H9 (cell line): ENCODE data around the gene FLT1. TPM values are rescaled to one million over a fixed set of nuclear protein-coding genes. Genes with fewer than 3 reads are reported as not detected.

Source experiments
- DNase-seq: peaks from one replicate; pipeline ENCODE4 v3.0.0-alpha.2; 2017
- H2AFZ ChIP-seq: one replicate; pipeline ENCODE4 v1.6.1; 2013; ENCODE audit warnings: mild to moderate bottlenecking, low read length, control low read depth, moderate library complexity
- H2AK5ac ChIP-seq: 2 replicates; pipeline ENCODE4 v1.6.1; 2013; ENCODE audit warnings: low read length, control low read depth, mixed read lengths; ENCODE audit not compliant: insufficient read length
- H2BK120ac ChIP-seq: one replicate; pipeline ENCODE4 v1.6.1; 2013; ENCODE audit warnings: low read depth, mild to moderate bottlenecking, low read length, control low read depth, inconsistent platforms; ENCODE audit not compliant: poor library complexity, severe bottlenecking
- H2BK12ac ChIP-seq: 2 replicates; pipeline ENCODE4 v1.6.1; 2013; ENCODE audit warnings: low read length, control low read depth, mixed read lengths, low read depth; ENCODE audit not compliant: insufficient read length
- H2BK15ac ChIP-seq: 2 replicates; pipeline ENCODE4 v1.6.1; 2013; ENCODE audit warnings: low read depth, low read length, control low read depth
- H2BK20ac ChIP-seq: one replicate; pipeline ENCODE4 v1.6.1; 2013; ENCODE audit warnings: low read depth, mild to moderate bottlenecking, low read length, control low read depth, inconsistent platforms; ENCODE audit not compliant: poor library complexity, severe bottlenecking
- H2BK5ac ChIP-seq: 2 replicates; pipeline ENCODE4 v1.6.1; 2013; ENCODE audit warnings: low read length, control low read depth, mixed read lengths; ENCODE audit not compliant: insufficient read length
- H3K14ac ChIP-seq: 2 replicates; pipeline ENCODE4 v1.6.1; 2013; ENCODE audit warnings: low read length, control low read depth; ENCODE audit not compliant: insufficient read depth
- H3K18ac ChIP-seq: 2 replicates; pipeline ENCODE4 v1.6.1; 2013; ENCODE audit warnings: low read depth, mild to moderate bottlenecking, mixed read lengths, low read length, control low read depth; ENCODE audit not compliant: insufficient read length
- H3K23ac ChIP-seq: 2 replicates; pipeline ENCODE4 v1.6.1; 2013; ENCODE audit warnings: low read length, control low read depth, mixed read lengths, low read depth; ENCODE audit not compliant: insufficient read length
- H3K23me2 ChIP-seq: 2 replicates; pipeline ENCODE4 v1.6.1; 2013; ENCODE audit warnings: low read depth, mild to moderate bottlenecking, mixed read lengths, low read length, control low read depth; ENCODE audit not compliant: insufficient read length, poor library complexity, severe bottlenecking
- H3K27ac ChIP-seq: 2 replicates; pipeline ENCODE4 v1.5.1; 2013; ENCODE audit warnings: low read length, control low read depth, mixed read lengths, low read depth; ENCODE audit not compliant: insufficient read length
- H3K27me3 ChIP-seq: 2 replicates; pipeline ENCODE4 v1.6.1; 2013; ENCODE audit warnings: low read length, control low read depth, inconsistent platforms; ENCODE audit not compliant: insufficient read depth
- H3K4ac ChIP-seq: 2 replicates; pipeline ENCODE4 v1.6.1; 2013; ENCODE audit warnings: low read depth, mild to moderate bottlenecking, control low read depth, inconsistent platforms, low read length, moderate library complexity
- H3K4me1 ChIP-seq: 2 replicates; pipeline ENCODE4 v1.6.1; 2013; ENCODE audit warnings: low read length, control low read depth, inconsistent platforms; ENCODE audit not compliant: insufficient read depth
- H3K4me2 ChIP-seq: 2 replicates; pipeline ENCODE4 v1.6.1; 2013; ENCODE audit warnings: low read length, control low read depth, mixed read lengths; ENCODE audit not compliant: insufficient read length, insufficient read depth
- H3K56ac ChIP-seq: 2 replicates; pipeline ENCODE4 v1.6.1; 2013; ENCODE audit warnings: low read depth, mild to moderate bottlenecking, mixed read lengths, low read length, control low read depth; ENCODE audit not compliant: insufficient read length
- H3K79me1 ChIP-seq: 2 replicates; pipeline ENCODE4 v1.6.1; 2013; ENCODE audit warnings: low read depth, mild to moderate bottlenecking, moderate library complexity, low read length, control low read depth, inconsistent platforms; ENCODE audit not compliant: insufficient read depth, poor library complexity, severe bottlenecking
- H3K79me2 ChIP-seq: 2 replicates; pipeline ENCODE4 v1.6.1; 2013; ENCODE audit warnings: low read length, control low read depth, inconsistent platforms; ENCODE audit not compliant: insufficient read depth
- H3K9ac ChIP-seq: 2 replicates; pipeline ENCODE4 v1.6.1; 2013; ENCODE audit warnings: low read length, control low read depth, mixed read lengths; ENCODE audit not compliant: insufficient read length; ENCODE audit errors: extremely low read depth
- H3K9me3 ChIP-seq: one replicate; pipeline ENCODE4 v1.6.1; 2013; ENCODE audit warnings: low read depth, low read length, inconsistent platforms; ENCODE audit not compliant: control insufficient read depth
- H3T11ph ChIP-seq: one replicate; pipeline ENCODE4 v1.6.1; 2013; ENCODE audit warnings: mild to moderate bottlenecking, low read length, control low read depth, inconsistent platforms
- H4K20me1 ChIP-seq: one replicate; pipeline ENCODE4 v1.6.1; 2013; ENCODE audit not compliant: control insufficient read depth, insufficient read length, insufficient read depth
- H4K5ac ChIP-seq: 2 replicates; pipeline ENCODE4 v1.6.1; 2013; ENCODE audit warnings: low read depth, mild to moderate bottlenecking, mixed read lengths, low read length, control low read depth; ENCODE audit not compliant: insufficient read length
- H4K8ac ChIP-seq: replicated peaks from 2 replicates; pipeline ENCODE4 v1.6.1; 2013; ENCODE audit warnings: low read length, control low read depth, mixed read lengths, low read depth; ENCODE audit not compliant: insufficient read length
- H4K91ac ChIP-seq: 2 replicates; pipeline ENCODE4 v1.6.1; 2013; ENCODE audit warnings: low read depth, mild to moderate bottlenecking, moderate library complexity, mixed read lengths, low read length, control low read depth; ENCODE audit not compliant: insufficient read length
- H3K27ac Mint-ChIP-seq, 3 experiments: 2 replicates in 2 of 3; 3 replicates in 1 of 3; pipeline ENCODE4 v1.8.0; 2020 to 2021; ENCODE audit warnings: mixed read lengths in 3 of 3, mild to moderate bottlenecking in 1 of 3, moderate library complexity in 1 of 3
- H3K27me3 Mint-ChIP-seq: 2 replicates; pipeline ENCODE4 v1.8.0; 2021; ENCODE audit warnings: low read depth, mild to moderate bottlenecking, moderate library complexity, mixed read lengths
- H3K36me3 Mint-ChIP-seq, 3 experiments: 2 replicates in 2 of 3; 3 replicates in 1 of 3; pipeline ENCODE4 v1.8.0; 2020 to 2021; ENCODE audit warnings: low read depth in 3 of 3, mixed read lengths in 3 of 3; ENCODE audit not compliant: insufficient read depth in 1 of 3
- H3K4me1 Mint-ChIP-seq, 2 experiments: 2 replicates each; pipeline ENCODE4 v1.8.0; 2020; ENCODE audit warnings: mixed read lengths in 2 of 2
- H3K4me3 Mint-ChIP-seq, 2 experiments: 2 replicates in 1 of 2; 3 replicates in 1 of 2; pipeline ENCODE4 v1.8.0; 2020 to 2021; ENCODE audit warnings: mild to moderate bottlenecking in 2 of 2, mixed read lengths in 2 of 2, moderate library complexity in 1 of 2
- H3K9me3 Mint-ChIP-seq, 2 experiments: 2 replicates in 1 of 2; 3 replicates in 1 of 2; pipeline ENCODE4 v1.8.0; 2020; ENCODE audit warnings: mild to moderate bottlenecking in 2 of 2, mixed read lengths in 2 of 2, moderate library complexity in 1 of 2
- CTCF ChIP-seq: fragments of 200-600 bp; sonication (generic); conservative IDR thresholded peaks from 3 replicates; pipeline ENCODE4 v1.8.0; 2021; ENCODE audit warnings: antibody characterized with exemption, mild to moderate bottlenecking
- WGBS: extraction: QIAGEN DNeasy Blood & Tissue Kit; methylation state at CpG from one replicate; pipeline ENCODE4 v1.1.7; 2013; ENCODE audit warnings: missing lambda C conversion rate, low lambda C conversion rate, mixed read lengths; ENCODE audit not compliant: insufficient read length; ENCODE audit errors: extremely low coverage; 5-methylcytosine and 5-hydroxymethylcytosine counted together
- total RNA-seq: library from RNA; stranded (reverse); gene quantifications from 2 replicates; pipeline ENCODE4 v1.2.1, GENCODE V29; 2021

Gene FLT1
- total RNA-seq, 1 experiment from 2014 or later = 84.1 TPM

GRCh38 chr13:28346154-28346553, 148.8 kb downstream of the FLT1 start:
- Mint-ChIP-seq H3K4me1 (peaks cover 15 to 16% of the 10 kb centered on the region in 2 experiments), H3K27me3 (no peaks in the 10 kb centered on the region), H3K36me3 (peaks cover 11 to 14% (median 13%) of the 10 kb centered on the region in 3 experiments; a peak in 5 of 7 replicates), H3K4me3 (no peak overlapping the region), H3K27ac (no peak overlapping the region), H3K9me3 (no peaks in the 10 kb centered on the region)
- Histone ChIP-seq H2AFZ (no peak overlapping the region), H3K79me2 (no peaks in the 10 kb centered on the region), H3K14ac (no peak overlapping the region), H3K18ac (no peak overlapping the region), H4K5ac (no peak overlapping the region), H2BK20ac (no peak overlapping the region), H3K27me3 (no peaks in the 10 kb centered on the region), H2BK15ac (no peak overlapping the region), H2BK5ac (no peak overlapping the region), H3K4me1 (no peaks in the 10 kb centered on the region), H3T11ph (no peak overlapping the region), H3K9ac (no peak overlapping the region), H2BK120ac (no peak overlapping the region), H3K56ac (no peak overlapping the region), H3K23me2 (no peaks in the 10 kb centered on the region), H3K23ac (no peak overlapping the region), H2AK5ac (no peak overlapping the region), H3K27ac (no peak overlapping the region), H3K4me2 (no peak overlapping the region), H4K91ac (no peak overlapping the region), H4K20me1 (no peaks in the 10 kb centered on the region), H3K4ac (no peak overlapping the region), H3K79me1 (no peaks in the 10 kb centered on the region), H2BK12ac (no peak overlapping the region), H3K9me3 (no peaks in the 10 kb centered on the region), H4K8ac (no peak overlapping the region)
- no peak for TF ChIP-seq CTCF
- WGBS = no CpG with 5 or more reads among the region's 2 CpGs
- DNase-seq = no peak
